ENCODE measurements around the gene PTPRN. TPM values are rescaled to one million over a fixed set of nuclear protein-coding genes. Genes with fewer than 3 reads are reported as not detected.
A peak's percentile ranks its signal among the peaks of the same experiment; 100 is the strongest.

PTPRN gene
- total and polyA plus RNA-seq, 2 of the 4 experiments (the other 2 are of a cell fraction) = 5.2 to 22.0 TPM

DNA sequence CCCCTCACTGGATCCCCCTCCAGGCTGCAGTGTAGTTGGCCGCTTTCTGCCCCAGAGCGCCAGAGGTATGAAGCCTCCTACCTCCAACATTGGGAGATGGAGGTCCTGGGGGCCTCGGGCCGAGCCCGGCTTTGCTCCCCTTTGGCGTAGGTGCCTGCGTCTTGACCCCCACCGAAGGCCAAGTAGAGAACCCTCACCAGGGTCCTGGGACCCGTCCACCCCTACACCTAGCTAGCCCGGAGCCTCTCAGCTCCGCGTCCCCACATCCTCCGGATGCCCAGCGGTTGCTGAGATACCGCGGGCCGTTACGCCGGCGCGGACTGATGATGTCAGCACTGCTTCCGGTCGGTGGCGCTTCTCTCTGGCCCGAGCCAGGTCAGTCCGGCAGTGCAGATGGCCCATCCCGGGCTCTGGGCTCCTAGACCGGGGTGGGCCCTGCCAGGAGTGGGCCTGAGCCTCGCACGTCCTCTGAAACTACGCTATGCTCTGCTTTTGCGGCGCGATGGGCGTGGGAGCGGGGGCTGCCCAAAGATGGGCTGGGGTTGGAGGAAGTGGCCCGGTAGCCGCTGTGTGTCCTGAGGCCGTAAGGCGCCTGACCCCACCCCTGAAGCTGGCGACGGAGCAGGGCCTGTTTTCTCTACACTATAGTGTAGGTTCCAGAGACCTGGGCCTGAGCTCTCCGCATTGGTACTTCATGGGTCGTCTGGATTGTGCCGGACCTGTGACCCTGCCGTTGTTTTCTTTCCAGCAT is 63.9 kb downstream of the PTPRN start, which contains the start of the genes GLB1L and STK16:
TSS of gene GLB1L (minus strand) at position 297 of the 751 bp plus-strand sequence. CDS start 1,871 bp downstream, outside the sequence.
TSS of gene STK16 (plus strand) at position 332 of the 751 bp plus-strand sequence. CDS start 521 bp downstream, outside the sequence.
- Histone ChIP-seq H3K23ac (ENCODE audit: low read depth, low read length) (peak within 1 kb of the TSS; percentile 97), H4K91ac (ENCODE audit: insufficient read depth, low read depth, low read length) (peak within 1 kb of the TSS; percentile 97), H3K9me1 (ENCODE audit: insufficient read depth, low read length) (peaks cover 37% of the 10 kb centered on the region), H3K4me1 (ENCODE audit: control insufficient read depth, insufficient read depth, low read length) (peaks cover 23% of the 10 kb centered on the region), H4K8ac (ENCODE audit: low read depth in 2 of 2, low read length in 2 of 2) (peak within 1 kb of the TSS; percentile 91 to 94), H3K14ac (replicated peaks; ENCODE audit: low read depth, low read length) (peak within 1 kb of the TSS; percentile 98), H3K79me1 (ENCODE audit: low read depth in 1 of 2, low read length in 2 of 2) (peaks cover 23 to 48% of the 10 kb centered on the region in 2 experiments), H3K4ac (ENCODE audit: low read depth, low read length) (peak within 1 kb of the TSS; percentile 99), H4K20me1 (ENCODE audit: insufficient read depth, low read length) (0 out of 2 replicates have a peak, but pooled peaks cover 8% of the 10 kb centered on the region), H2AFZ (replicated peaks; ENCODE audit: low read length, poor library complexity) (peak within 1 kb of the TSS; percentile 100), H3K9me3 (ENCODE audit: control insufficient read depth, insufficient read depth, low read length) (no peaks in the 10 kb centered on the region), H3K4me3 (ENCODE audit: insufficient read depth, low read depth, low read length) (peak within 1 kb of the TSS; percentile 89), H4K5ac (ENCODE audit: low read depth, low read length) (peak within 1 kb of the TSS; percentile 97), H2BK20ac (ENCODE audit: low read depth, low read length) (no peak within 1 kb of the TSS), H3K9ac (ENCODE audit: low read depth, low read length) (peak within 1 kb of the TSS; percentile 95), H3K18ac (ENCODE audit: low read depth, low read length) (peak within 1 kb of the TSS; percentile 81), H3K56ac (ENCODE audit: extremely low read depth, insufficient read depth, low read length) (peak within 1 kb of the TSS; percentile 84), H2BK5ac (ENCODE audit: low read depth, low read length, poor library complexity, severe bottlenecking) (peak within 1 kb of the TSS; percentile 96), H3K27ac (ENCODE audit: insufficient read depth, low read length) (peak within 1 kb of the TSS; percentile 94), H2AK9ac (replicated peaks; ENCODE audit: low read depth, low read length, poor library complexity) (peak within 1 kb of the TSS; percentile 99), H2BK120ac (ENCODE audit: low read depth, low read length) (peak within 1 kb of the TSS; percentile 38; the same call in 1 of the 2 replicates), H3K36me3 (ENCODE audit: control insufficient read depth, insufficient read depth, low read length) (peaks cover 17% of the 10 kb centered on the region; the same call in 1 of the 2 replicates), H2AK5ac (ENCODE audit: low read depth, low read length) (peak within 1 kb of the TSS; percentile 92), H3K27me3 (ENCODE audit: control insufficient read depth, insufficient read depth, low read length) (no peaks in the 10 kb centered on the region), H3K4me2 (ENCODE audit: low read depth, low read length) (peak within 1 kb of the TSS; percentile 98), H2BK15ac (ENCODE audit: low read depth, low read length) (no peak within 1 kb of the TSS; the same call in 2 of the 3 replicates)
- dilution Hi-C loops (cut with HindIII; ENCODE audit: low sequenced_read_pairs, unreplicated experiment) = no loop called here
- in situ Hi-C loops (cut with MboI; ENCODE audit: low sequenced_read_pairs) = no loop called here
- CTCF ChIA-PET = interaction anchor here (1.0 to 3.0 kb wide), 2 partner anchors 11 to 50 kb away, joined by 3 to 14 read pairs; no protein-coding TSS in a partner anchor
- WGBS, 2 experiments (ENCODE audit: extremely low coverage in 2 of 2, insufficient read length in 1 of 2) = 1% methylated on average over 23 of the region's 46 CpGs; no CpG with 5 or more reads in 1 of the 2 experiments
- DNase-seq = peak; percentile 92
- POLR2A ChIA-PET (ENCODE audit: unreplicated experiment) = interaction anchor here (0.5 to 0.8 kb wide), 2 partner anchors 12 to 16 kb away, joined by 5 to 6 read pairs; no protein-coding TSS in a partner anchor
- BruUV-seq (replicated peaks) = no TSS peak
- peak; percentile 83 for ATAC-seq (ENCODE audit: low read depth)
- intact Hi-C loops (cut with micrococcal nuclease) = no loop called here
- no peak for TF ChIP-seq NFE2L2 (IDR thresholded peaks at IDR 0.05; ENCODE audit: low read depth, low read length)
- peak; percentile 95 for TF ChIP-seq POLR2A (IDR thresholded peaks at IDR 0.05; ENCODE audit: low read depth, low read length)
- TF ChIP-seq, protein P1, sequence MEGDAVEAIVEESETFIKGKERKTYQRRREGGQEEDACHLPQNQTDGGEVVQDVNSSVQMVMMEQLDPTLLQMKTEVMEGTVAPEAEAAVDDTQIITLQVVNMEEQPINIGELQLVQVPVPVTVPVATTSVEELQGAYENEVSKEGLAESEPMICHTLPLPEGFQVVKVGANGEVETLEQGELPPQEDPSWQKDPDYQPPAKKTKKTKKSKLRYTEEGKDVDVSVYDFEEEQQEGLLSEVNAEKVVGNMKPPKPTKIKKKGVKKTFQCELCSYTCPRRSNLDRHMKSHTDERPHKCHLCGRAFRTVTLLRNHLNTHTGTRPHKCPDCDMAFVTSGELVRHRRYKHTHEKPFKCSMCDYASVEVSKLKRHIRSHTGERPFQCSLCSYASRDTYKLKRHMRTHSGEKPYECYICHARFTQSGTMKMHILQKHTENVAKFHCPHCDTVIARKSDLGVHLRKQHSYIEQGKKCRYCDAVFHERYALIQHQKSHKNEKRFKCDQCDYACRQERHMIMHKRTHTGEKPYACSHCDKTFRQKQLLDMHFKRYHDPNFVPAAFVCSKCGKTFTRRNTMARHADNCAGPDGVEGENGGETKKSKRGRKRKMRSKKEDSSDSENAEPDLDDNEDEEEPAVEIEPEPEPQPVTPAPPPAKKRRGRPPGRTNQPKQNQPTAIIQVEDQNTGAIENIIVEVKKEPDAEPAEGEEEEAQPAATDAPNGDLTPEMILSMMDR (conservative IDR thresholded peaks at IDR 0.05; ENCODE audit: low read depth, low read length) = peak; percentile 9; the same call in 1 of the 2 replicates
- no peak for TF ChIP-seq FOS (IDR thresholded peaks at IDR 0.05; ENCODE audit: low read depth, low read length)
- peak; percentile 58; the same call in 1 of the 2 replicates for TF ChIP-seq MXI1 (IDR thresholded peaks at IDR 0.05; ENCODE audit: borderline replicate concordance, low read depth, low read length)
- TF ChIP-seq CHD1 (IDR thresholded peaks at IDR 0.05; ENCODE audit: low read depth, low read length) = no peak
- TF ChIP-seq RCOR1 (IDR thresholded peaks at IDR 0.05; ENCODE audit: insufficient replicate concordance, low read length) = no peak
- TF ChIP-seq MAFK (IDR thresholded peaks at IDR 0.05; ENCODE audit: low read depth, low read length) = 0 out of 2 replicates have a peak, but pooled peaks have one; percentile 28
- TF ChIP-seq MAZ (IDR thresholded peaks at IDR 0.05; ENCODE audit: borderline replicate concordance, low read depth, low read length) = peak; percentile 22; the same call in 1 of the 2 replicates
- no peak for TF ChIP-seq BHLHE40 (IDR thresholded peaks at IDR 0.05; ENCODE audit: low read depth, low read length)
- TF ChIP-seq RFX5 (IDR thresholded peaks at IDR 0.05; ENCODE audit: low read depth, low read length) = no peak
- no peak; the same call in 1 of the 2 replicates for TF ChIP-seq RAD21 (IDR thresholded peaks at IDR 0.05; ENCODE audit: low read length)
- TF ChIP-seq, protein P2, sequence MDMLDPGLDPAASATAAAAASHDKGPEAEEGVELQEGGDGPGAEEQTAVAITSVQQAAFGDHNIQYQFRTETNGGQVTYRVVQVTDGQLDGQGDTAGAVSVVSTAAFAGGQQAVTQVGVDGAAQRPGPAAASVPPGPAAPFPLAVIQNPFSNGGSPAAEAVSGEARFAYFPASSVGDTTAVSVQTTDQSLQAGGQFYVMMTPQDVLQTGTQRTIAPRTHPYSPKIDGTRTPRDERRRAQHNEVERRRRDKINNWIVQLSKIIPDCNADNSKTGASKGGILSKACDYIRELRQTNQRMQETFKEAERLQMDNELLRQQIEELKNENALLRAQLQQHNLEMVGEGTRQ (IDR thresholded peaks at IDR 0.05; ENCODE audit: low read depth, low read length) = no peak
- TF ChIP-seq CEBPB (IDR thresholded peaks at IDR 0.05; ENCODE audit: low read depth, low read length) = no peak
- no peak; the same call in 1 of the 2 replicates for TF ChIP-seq SMC3 (IDR thresholded peaks at IDR 0.05; ENCODE audit: low read depth, low read length)
